Breast epithelium (tissue), 3 donors: ENCODE measurements around the gene LPP.

Source experiments
- POLR2A ChIP-seq: fragments of 450-650 bp; IDR thresholded peaks from one replicate; pipeline ENCODE4 v1.6.1; 2016; ENCODE audit warnings: antibody characterized with exemption, mild to moderate bottlenecking, moderate library complexity
- POLR2AphosphoS5 ChIP-seq, 3 donors: sonication (generic); formaldehyde crosslinking; IDR thresholded peaks; one replicate each; pipeline ENCODE4 v1.6.1; 2017; ENCODE audit warnings: antibody characterized with exemption in 3 of 3
- TF ChIP-seq, protein P1 (sequence below), 3 donors: fragments of 450-650 bp; IDR thresholded peaks; one replicate each; pipeline ENCODE4 v1.5.1; 2016 to 2017; ENCODE audit warnings: antibody characterized with exemption in 3 of 3, mild to moderate bottlenecking in 3 of 3, moderate library complexity in 3 of 3

DNA sequence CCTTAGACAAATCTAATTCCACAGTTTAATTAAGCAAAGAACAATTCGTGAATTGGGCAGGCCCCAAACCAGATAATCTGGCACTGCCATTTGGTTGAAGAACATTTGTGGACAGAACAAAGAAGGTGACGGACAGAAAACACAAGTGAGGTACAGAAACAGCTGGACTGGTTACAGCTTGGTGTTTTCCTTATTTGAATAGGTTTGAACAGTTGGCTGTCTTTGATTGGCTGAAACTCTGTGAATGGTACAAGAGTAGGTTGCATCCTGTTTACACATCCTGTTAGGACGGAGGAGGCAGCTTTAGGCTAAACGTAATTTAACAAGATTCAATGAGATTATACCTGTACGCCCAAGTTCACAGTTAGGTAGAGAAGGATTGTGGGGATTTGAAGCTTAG is 114.4 kb downstream of the LPP start:
- TF ChIP-seq, protein P1, sequence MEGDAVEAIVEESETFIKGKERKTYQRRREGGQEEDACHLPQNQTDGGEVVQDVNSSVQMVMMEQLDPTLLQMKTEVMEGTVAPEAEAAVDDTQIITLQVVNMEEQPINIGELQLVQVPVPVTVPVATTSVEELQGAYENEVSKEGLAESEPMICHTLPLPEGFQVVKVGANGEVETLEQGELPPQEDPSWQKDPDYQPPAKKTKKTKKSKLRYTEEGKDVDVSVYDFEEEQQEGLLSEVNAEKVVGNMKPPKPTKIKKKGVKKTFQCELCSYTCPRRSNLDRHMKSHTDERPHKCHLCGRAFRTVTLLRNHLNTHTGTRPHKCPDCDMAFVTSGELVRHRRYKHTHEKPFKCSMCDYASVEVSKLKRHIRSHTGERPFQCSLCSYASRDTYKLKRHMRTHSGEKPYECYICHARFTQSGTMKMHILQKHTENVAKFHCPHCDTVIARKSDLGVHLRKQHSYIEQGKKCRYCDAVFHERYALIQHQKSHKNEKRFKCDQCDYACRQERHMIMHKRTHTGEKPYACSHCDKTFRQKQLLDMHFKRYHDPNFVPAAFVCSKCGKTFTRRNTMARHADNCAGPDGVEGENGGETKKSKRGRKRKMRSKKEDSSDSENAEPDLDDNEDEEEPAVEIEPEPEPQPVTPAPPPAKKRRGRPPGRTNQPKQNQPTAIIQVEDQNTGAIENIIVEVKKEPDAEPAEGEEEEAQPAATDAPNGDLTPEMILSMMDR (IDR thresholded peaks at IDR 0.05) = no peak
- TF ChIP-seq POLR2A = no peak
- no peak for TF ChIP-seq POLR2AphosphoS5 (IDR thresholded peaks at IDR 0.05)
